Glutamatergic neuron (in vitro differentiated cells): ENCODE data around the gene GUCY1A1. TPM values are rescaled to one million over a fixed set of nuclear protein-coding genes. Genes with fewer than 3 reads are reported as not detected.

ENCODE experiments used
- DNase-seq: peaks from one replicate; pipeline ENCODE4 v3.0.0; 2022
- H3K27ac Mint-ChIP-seq: one replicate; pipeline ENCODE4 v1.8.0; 2020; ENCODE audit warnings: mild to moderate bottlenecking, mixed read lengths, inconsistent platforms; ENCODE audit not compliant: unreplicated experiment
- H3K27me3 Mint-ChIP-seq: one replicate; pipeline ENCODE4 v1.8.0; 2020; ENCODE audit warnings: mild to moderate bottlenecking, moderate library complexity, mixed read lengths, inconsistent platforms; ENCODE audit not compliant: unreplicated experiment
- H3K36me3 Mint-ChIP-seq: one replicate; pipeline ENCODE4 v1.8.0; 2020; ENCODE audit warnings: mild to moderate bottlenecking, mixed read lengths, inconsistent platforms; ENCODE audit not compliant: unreplicated experiment
- H3K4me1 Mint-ChIP-seq: one replicate; pipeline ENCODE4 v1.8.0; 2020; ENCODE audit warnings: mild to moderate bottlenecking, low read depth, mixed read lengths, inconsistent platforms; ENCODE audit not compliant: unreplicated experiment
- H3K4me3 Mint-ChIP-seq: one replicate; pipeline ENCODE4 v1.8.0; 2020; ENCODE audit warnings: mild to moderate bottlenecking, mixed read lengths, inconsistent platforms; ENCODE audit not compliant: unreplicated experiment
- H3K9me3 Mint-ChIP-seq: one replicate; pipeline ENCODE4 v1.8.0; 2020; ENCODE audit warnings: mild to moderate bottlenecking, moderate library complexity, mixed read lengths, inconsistent platforms; ENCODE audit not compliant: unreplicated experiment
- total RNA-seq: library from RNA; stranded (reverse); fragmentation: NEBNext Ultra II Directional; extraction: Animal tissue kit (Norgen Biotek cat#: 25700); gene quantifications from one replicate; pipeline ENCODE4 v1.2.1, GENCODE V29; 2021; ENCODE audit not compliant: unreplicated experiment
- TF ChIP-seq, protein P1 (sequence below): fragments of 200-600 bp; sonication (generic); IDR thresholded peaks from one replicate; pipeline ENCODE4 v1.5.0; 2021; ENCODE audit not compliant: partially characterized antibody, unreplicated experiment

GUCY1A1 gene
- total RNA-seq, 1 donor from 2014 or later = not detected

DNA sequence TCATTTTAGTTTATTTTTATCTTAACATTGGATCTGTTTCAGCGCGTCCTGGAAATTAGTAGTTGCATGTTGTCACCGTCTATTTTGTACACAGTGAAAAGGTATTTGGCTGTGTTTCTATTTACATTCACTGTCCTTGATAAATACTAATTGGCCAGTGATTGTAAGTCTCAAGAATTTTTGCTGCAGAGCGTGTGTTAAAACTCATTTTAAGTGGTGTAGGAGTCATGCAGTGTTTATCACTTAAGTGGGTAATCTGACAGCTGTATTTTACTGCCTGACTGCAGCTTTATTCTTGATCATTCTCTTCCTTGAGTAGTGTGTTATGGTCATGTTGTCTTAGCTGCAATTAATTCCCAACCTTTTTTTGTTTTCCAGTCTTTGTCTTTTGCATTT, 9.8 kb downstream of the GUCY1A1 start:
- no peak overlapping the region for H3K4me3 Mint-ChIP-seq
- DNase-seq = no peak
- no peaks in the 10 kb centered on the region for H3K4me1 Mint-ChIP-seq
- TF ChIP-seq, protein P1, sequence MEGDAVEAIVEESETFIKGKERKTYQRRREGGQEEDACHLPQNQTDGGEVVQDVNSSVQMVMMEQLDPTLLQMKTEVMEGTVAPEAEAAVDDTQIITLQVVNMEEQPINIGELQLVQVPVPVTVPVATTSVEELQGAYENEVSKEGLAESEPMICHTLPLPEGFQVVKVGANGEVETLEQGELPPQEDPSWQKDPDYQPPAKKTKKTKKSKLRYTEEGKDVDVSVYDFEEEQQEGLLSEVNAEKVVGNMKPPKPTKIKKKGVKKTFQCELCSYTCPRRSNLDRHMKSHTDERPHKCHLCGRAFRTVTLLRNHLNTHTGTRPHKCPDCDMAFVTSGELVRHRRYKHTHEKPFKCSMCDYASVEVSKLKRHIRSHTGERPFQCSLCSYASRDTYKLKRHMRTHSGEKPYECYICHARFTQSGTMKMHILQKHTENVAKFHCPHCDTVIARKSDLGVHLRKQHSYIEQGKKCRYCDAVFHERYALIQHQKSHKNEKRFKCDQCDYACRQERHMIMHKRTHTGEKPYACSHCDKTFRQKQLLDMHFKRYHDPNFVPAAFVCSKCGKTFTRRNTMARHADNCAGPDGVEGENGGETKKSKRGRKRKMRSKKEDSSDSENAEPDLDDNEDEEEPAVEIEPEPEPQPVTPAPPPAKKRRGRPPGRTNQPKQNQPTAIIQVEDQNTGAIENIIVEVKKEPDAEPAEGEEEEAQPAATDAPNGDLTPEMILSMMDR = no peak
- H3K36me3 Mint-ChIP-seq = no peaks in the 10 kb centered on the region
- no peaks in the 10 kb centered on the region for H3K27me3 Mint-ChIP-seq
- no peaks in the 10 kb centered on the region for H3K9me3 Mint-ChIP-seq
- H3K27ac Mint-ChIP-seq = no peak overlapping the region

DNA sequence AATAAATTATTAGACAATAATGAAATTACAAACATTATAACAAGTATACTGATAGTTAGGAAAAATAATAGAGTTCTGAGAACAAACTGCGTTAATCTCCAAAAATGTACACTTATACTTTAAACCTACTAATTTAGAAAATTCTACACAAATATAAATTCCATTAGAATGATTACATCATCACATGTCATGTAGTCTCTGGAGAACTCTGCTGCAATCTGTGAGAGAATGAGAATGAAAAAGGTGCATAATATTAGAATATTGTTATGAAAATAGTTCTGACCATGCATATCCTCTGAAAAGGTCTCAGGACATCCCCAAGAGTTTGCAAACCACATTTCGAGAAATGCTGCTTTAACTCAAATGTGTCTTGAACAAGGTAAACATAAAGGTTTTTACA, 11.4 kb downstream of the GUCY1A1 start:
- no peak overlapping the region for H3K4me3 Mint-ChIP-seq
- TF ChIP-seq, protein P1 = no peak
- no peaks in the 10 kb centered on the region for H3K27me3 Mint-ChIP-seq
- H3K36me3 Mint-ChIP-seq = no peaks in the 10 kb centered on the region
- no peaks in the 10 kb centered on the region for H3K9me3 Mint-ChIP-seq
- DNase-seq = no peak
- no peak overlapping the region for H3K27ac Mint-ChIP-seq
- no peaks in the 10 kb centered on the region for H3K4me1 Mint-ChIP-seq

DNA sequence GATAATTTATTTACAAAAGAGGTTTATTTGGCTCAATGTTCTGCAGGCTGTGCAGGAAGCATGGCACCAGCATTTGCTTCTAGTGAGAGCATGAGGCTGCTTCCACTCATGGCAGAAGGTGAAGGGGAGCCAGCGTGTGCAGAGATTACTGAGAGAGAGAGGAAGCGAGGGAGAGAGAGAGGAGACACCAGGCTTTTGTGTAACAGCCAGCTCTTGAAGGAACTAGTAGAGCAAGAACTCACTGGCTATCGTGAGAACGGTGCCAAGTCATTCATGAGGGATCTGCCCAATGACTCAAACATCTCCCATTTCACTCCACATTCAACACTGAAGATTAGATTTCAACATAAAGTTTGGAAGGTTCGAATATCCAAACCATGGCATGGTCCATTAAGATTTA, 12.7 kb downstream of the GUCY1A1 start:
- H3K36me3 Mint-ChIP-seq = no peaks in the 10 kb centered on the region
- H3K4me1 Mint-ChIP-seq = no peaks in the 10 kb centered on the region
- TF ChIP-seq, protein P1 = no peak
- no peak for DNase-seq
- H3K27ac Mint-ChIP-seq = no peak overlapping the region
- H3K27me3 Mint-ChIP-seq = no peaks in the 10 kb centered on the region
- no peak overlapping the region for H3K4me3 Mint-ChIP-seq
- H3K9me3 Mint-ChIP-seq = no peaks in the 10 kb centered on the region

DNA sequence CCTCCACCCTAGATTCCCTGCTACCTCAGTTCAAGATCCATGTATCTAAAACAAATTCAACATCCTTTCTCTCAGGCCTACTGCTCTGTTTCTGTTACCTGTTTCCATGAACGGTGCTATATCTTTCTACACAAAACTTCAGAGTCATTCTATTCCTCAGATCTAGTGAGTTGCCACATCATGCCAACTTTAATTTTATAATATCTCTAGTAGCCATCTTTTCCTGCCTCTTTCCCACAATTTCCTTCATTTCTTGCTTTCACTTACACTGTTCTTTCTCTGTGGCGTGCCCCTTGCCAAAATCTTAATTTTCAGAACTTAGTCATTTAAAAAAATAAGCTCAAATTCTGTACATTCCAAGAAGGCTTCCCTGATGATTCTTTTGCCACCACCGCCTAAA, 15.2 kb downstream of the GUCY1A1 start:
- no peak for DNase-seq
- H3K9me3 Mint-ChIP-seq = no peaks in the 10 kb centered on the region

DNA sequence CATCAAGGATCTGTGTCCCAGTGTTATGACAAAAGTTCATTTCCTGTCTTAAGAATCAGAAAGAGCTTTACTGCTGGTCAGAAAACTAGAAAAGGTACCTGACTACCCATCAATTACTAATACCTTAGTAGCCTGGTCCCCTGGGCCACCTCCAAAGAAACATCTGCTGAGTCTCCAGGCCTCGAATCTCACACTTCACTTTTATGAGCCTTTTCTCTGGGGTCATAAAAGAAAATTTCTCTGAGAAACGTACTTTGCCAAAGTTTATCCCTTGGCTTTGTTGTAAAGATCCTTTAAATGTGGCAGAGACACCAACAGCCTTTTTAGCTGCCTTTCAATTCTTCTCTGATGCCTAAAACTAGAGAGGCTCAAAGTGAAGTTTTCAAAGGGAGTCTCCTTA, 17.8 kb downstream of the GUCY1A1 start:
- Mint-ChIP-seq H3K27ac (no peak overlapping the region), H3K36me3 (no peaks in the 10 kb centered on the region), H3K27me3 (no peaks in the 10 kb centered on the region), H3K4me3 (no peak overlapping the region), H3K4me1 (no peaks in the 10 kb centered on the region), H3K9me3 (no peaks in the 10 kb centered on the region)
- TF ChIP-seq, protein P1 = no peak
- DNase-seq = no peak

More for the DNA sequence above, 15.2 kb downstream of the GUCY1A1 start:
- Mint-ChIP-seq H3K27me3 (no peaks in the 10 kb centered on the region), H3K4me3 (no peak overlapping the region), H3K36me3 (no peaks in the 10 kb centered on the region), H3K27ac (no peak overlapping the region), H3K4me1 (no peaks in the 10 kb centered on the region)
- TF ChIP-seq, protein P1 = no peak
